ENCODE results near the gene ZNF14. TPM values are rescaled to one million over a fixed set of nuclear protein-coding genes. Genes with fewer than 3 reads are reported as not detected.

ZNF14 gene
- total RNA-seq, 1 experiment from 2014 or later: 5.8 TPM

GRCh38 chr19:19752760-19753403 is 20.0 kb upstream of the ZNF14 start:
- no peaks in the 10 kb centered on the region for H3K27me3 ChIP-seq (replicated peaks; ENCODE audit: insufficient read depth, low read depth, low read length, poor library complexity)
- H3K4me1 ChIP-seq (ENCODE audit: insufficient read depth, low read length, poor library complexity, severe bottlenecking): no peaks in the 10 kb centered on the region
- H3K4me3 ChIP-seq (ENCODE audit: low read depth, low read length, poor library complexity, severe bottlenecking): no peak overlapping the region
- no peaks in the 10 kb centered on the region for H3K36me3 ChIP-seq (ENCODE audit: insufficient read depth, low read length, poor library complexity, severe bottlenecking)
- ChIA-PET CTCF (no interaction called here), POLR2A (ENCODE audit: low non-redundant PET) (no interaction called here)
- H3K9me3 ChIP-seq (ENCODE audit: low read depth, low read length, poor library complexity, severe bottlenecking): no peaks in the 10 kb centered on the region
- intact Hi-C loops (cut with micrococcal nuclease; ENCODE audit: unreplicated experiment): no loop called here
- no peak overlapping the region for H3K27ac ChIP-seq (ENCODE audit: low read depth, low read length, poor library complexity, severe bottlenecking)
- TF ChIP-seq EZH2 (IDR thresholded peaks at IDR 0.05; ENCODE audit: borderline replicate concordance, low read depth, low read length, poor library complexity, severe bottlenecking) (no peak), CTCF (conservative IDR thresholded peaks at IDR 0.05; ENCODE audit: low read depth, low read length) (no peak)
- BruUV-seq (replicated peaks): no TSS peak
- no peak for DNase-seq (ENCODE audit: low spot score)

- Histone ChIP-seq H3K27ac (ENCODE audit: low read depth, low read length, poor library complexity, severe bottlenecking) (no peak overlapping the region), H3K27me3 (replicated peaks; ENCODE audit: insufficient read depth, low read depth, low read length, poor library complexity) (no peaks in the 10 kb centered on the region), H3K9me3 (ENCODE audit: low read depth, low read length, poor library complexity, severe bottlenecking) (no peaks in the 10 kb centered on the region), H3K4me1 (ENCODE audit: insufficient read depth, low read length, poor library complexity, severe bottlenecking) (no peaks in the 10 kb centered on the region), H3K36me3 (ENCODE audit: insufficient read depth, low read length, poor library complexity, severe bottlenecking) (no peaks in the 10 kb centered on the region), H3K4me3 (ENCODE audit: low read depth, low read length, poor library complexity, severe bottlenecking) (no peak overlapping the region)
- no TSS peak for BruUV-seq (replicated peaks)
- TF ChIP-seq EZH2 (IDR thresholded peaks at IDR 0.05; ENCODE audit: borderline replicate concordance, low read depth, low read length, poor library complexity, severe bottlenecking): no peak
- no peak for TF ChIP-seq CTCF (conservative IDR thresholded peaks at IDR 0.05; ENCODE audit: low read depth, low read length)
- POLR2A ChIA-PET (ENCODE audit: low non-redundant PET): no interaction called here
- intact Hi-C loops (cut with micrococcal nuclease; ENCODE audit: unreplicated experiment): no loop called here
- CTCF ChIA-PET: no interaction called here
- no peak for DNase-seq (ENCODE audit: low spot score)
Observed at GRCh38 chr19:19751846-19752245, 18.9 kb upstream of the ZNF14 start.

GRCh38 chr19:19750842-19751790 is 18.2 kb upstream of the ZNF14 start:
- no peak for DNase-seq (ENCODE audit: low spot score)
- intact Hi-C loops (cut with micrococcal nuclease; ENCODE audit: unreplicated experiment): no loop called here
- Histone ChIP-seq H3K27ac (ENCODE audit: low read depth, low read length, poor library complexity, severe bottlenecking) (no peak overlapping the region), H3K4me3 (ENCODE audit: low read depth, low read length, poor library complexity, severe bottlenecking) (no peak overlapping the region), H3K36me3 (ENCODE audit: insufficient read depth, low read length, poor library complexity, severe bottlenecking) (no peaks in the 10 kb centered on the region), H3K4me1 (ENCODE audit: insufficient read depth, low read length, poor library complexity, severe bottlenecking) (no peaks in the 10 kb centered on the region), H3K27me3 (replicated peaks; ENCODE audit: insufficient read depth, low read depth, low read length, poor library complexity) (no peaks in the 10 kb centered on the region), H3K9me3 (ENCODE audit: low read depth, low read length, poor library complexity, severe bottlenecking) (no peaks in the 10 kb centered on the region)
- POLR2A ChIA-PET (ENCODE audit: low non-redundant PET): no interaction called here
- BruUV-seq (replicated peaks): no TSS peak
- no peak for TF ChIP-seq EZH2 (IDR thresholded peaks at IDR 0.05; ENCODE audit: borderline replicate concordance, low read depth, low read length, poor library complexity, severe bottlenecking)
- TF ChIP-seq CTCF (conservative IDR thresholded peaks at IDR 0.05; ENCODE audit: low read depth, low read length): no peak
- CTCF ChIA-PET: no interaction called here
